SJSA1 (cell line): ENCODE measurements around the gene TSNAXIP1. TPM values are rescaled to one million over a fixed set of nuclear protein-coding genes. Genes with fewer than 3 reads are reported as not detected.
A peak's percentile ranks its signal among the peaks of the same experiment; 100 is the strongest.
"Not testable (repeated sequence)": the region's sequence is repeated elsewhere in the genome, so short reads cannot be mapped to it uniquely, and the experiment has no call there.

Source experiments
- DNase-seq, 2 experiments: peaks; one replicate each; pipeline ENCODE4 v3.0.0-alpha.2; 2015 to 2020; ENCODE audit warnings: low spot score in 2 of 2, low read depth in 1 of 2
- H3K27ac ChIP-seq: fragments of 250-450 bp; sonication (Bioruptor Pico); 2 replicates; pipeline ENCODE4 v1.5.1; 2020; ENCODE audit warnings: mild to moderate bottlenecking, moderate library complexity
- H3K27me3 ChIP-seq: fragments of 250-450 bp; sonication (Bioruptor Pico); replicated peaks from 2 replicates; pipeline ENCODE4 v1.5.1; 2020; ENCODE audit warnings: mild to moderate bottlenecking, moderate library complexity
- H3K36me3 ChIP-seq: fragments of 250-450 bp; sonication (Bioruptor Pico); 2 replicates; pipeline ENCODE4 v1.5.1; 2020; ENCODE audit warnings: mild to moderate bottlenecking
- H3K4me1 ChIP-seq: fragments of 250-450 bp; sonication (Bioruptor Pico); replicated peaks from 2 replicates; pipeline ENCODE4 v1.6.1; 2021; ENCODE audit warnings: mild to moderate bottlenecking
- H3K4me3 ChIP-seq: fragments of 250-450 bp; sonication (Bioruptor Pico); 2 replicates; pipeline ENCODE4 v1.5.1; 2020; ENCODE audit warnings: mild to moderate bottlenecking
- H3K9me3 ChIP-seq: fragments of 250-450 bp; sonication (Bioruptor Pico); replicated peaks from 2 replicates; pipeline ENCODE4 v1.5.1; 2020; ENCODE audit warnings: mild to moderate bottlenecking
- total RNA-seq: library from RNA; depleted of rRNA; stranded (reverse); fragments of >200 nt; shearing (Covaris generic); gene quantifications from 2 replicates; pipeline ENCODE4 v1.2.3, GENCODE V29; 2014

TSNAXIP1 gene
- total RNA-seq, 1 experiment from 2014 or later: 1.00 TPM

DNA sequence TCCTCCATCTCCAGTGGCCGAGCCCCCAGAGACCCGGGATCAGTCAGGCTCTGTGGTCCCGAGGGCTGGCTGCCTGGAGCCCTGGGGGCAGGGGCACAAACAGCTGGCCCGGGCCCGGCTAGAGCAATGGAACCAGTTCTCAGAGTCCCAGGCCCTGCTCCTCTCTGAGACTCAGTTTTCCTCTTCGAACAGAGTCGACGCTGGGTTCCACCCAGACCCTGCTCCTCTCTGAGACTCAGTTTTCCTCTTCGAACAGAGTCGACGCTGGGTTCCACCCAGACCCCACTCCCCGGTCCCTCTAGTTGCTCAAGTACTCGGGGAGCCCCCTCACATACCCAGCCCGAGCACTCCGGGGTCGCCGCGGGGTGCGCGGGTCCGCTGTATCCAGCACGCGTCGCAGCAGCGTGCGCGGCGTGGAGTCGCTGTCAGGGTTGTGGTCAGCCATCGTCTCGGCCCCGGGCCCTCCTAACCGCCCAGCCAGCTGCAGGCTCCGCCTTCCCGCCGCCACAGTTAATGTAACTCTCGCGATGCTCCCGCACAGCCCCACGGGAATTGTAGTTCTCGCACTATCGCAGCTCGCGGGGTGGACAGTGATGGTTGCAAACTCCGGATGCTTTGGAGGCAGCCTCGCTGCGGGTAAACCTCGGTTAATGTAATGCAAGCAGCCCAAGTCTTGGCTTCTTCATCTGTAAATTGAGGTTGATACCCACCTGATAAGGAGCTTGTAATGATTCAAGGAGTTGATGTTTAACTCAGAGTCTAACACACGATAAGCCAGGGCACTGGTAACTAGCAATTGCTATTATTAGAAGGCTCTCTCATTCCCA, 26.9 kb downstream of the TSNAXIP1 start:
- DNase-seq: peak; percentile 84 to 93
- H3K4me1 ChIP-seq: peaks cover 5% of the 10 kb centered on the region; the same call in 1 of the 2 replicates
- peak overlapping the region; percentile 65 for H3K4me3 ChIP-seq
- no peaks in the 10 kb centered on the region for H3K9me3 ChIP-seq
- H3K27me3 ChIP-seq: no peaks in the 10 kb centered on the region
- H3K27ac ChIP-seq: peak overlapping the region; percentile 50
- H3K36me3 ChIP-seq: peaks cover 38% of the 10 kb centered on the region

DNA sequence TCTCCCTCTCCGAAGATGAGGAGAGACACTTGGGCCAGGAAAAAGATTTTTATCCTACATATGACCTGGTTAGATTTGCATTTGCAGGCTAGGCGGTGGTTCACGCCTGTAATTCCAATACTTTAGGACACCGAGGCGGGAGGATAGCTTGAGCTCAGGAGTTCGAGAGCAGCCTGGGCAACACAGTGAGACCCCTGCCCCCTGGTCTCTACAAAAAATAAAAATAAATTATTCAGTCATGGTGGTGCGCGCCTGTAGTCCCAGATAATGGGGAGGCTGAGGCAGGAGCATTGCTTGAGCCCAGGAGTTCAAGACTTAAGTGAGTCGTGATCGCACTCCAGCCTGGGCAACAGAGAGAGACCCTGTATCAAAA, 27.5 kb downstream of the TSNAXIP1 start:
- Histone ChIP-seq H3K27ac (no peak overlapping the region), H3K27me3 (no peaks in the 10 kb centered on the region), H3K36me3 (peaks cover 32% of the 10 kb centered on the region), H3K9me3 (no peaks in the 10 kb centered on the region), H3K4me3 (peak overlapping the region; percentile 65), H3K4me1 (peaks cover 5% of the 10 kb centered on the region; the same call in 1 of the 2 replicates)
- DNase-seq: no peak

- H3K9me3 ChIP-seq: not testable (repeated sequence)
Observed at GRCh38 chr16:67837190-67837589, 30.5 kb downstream of the TSNAXIP1 start.

DNA sequence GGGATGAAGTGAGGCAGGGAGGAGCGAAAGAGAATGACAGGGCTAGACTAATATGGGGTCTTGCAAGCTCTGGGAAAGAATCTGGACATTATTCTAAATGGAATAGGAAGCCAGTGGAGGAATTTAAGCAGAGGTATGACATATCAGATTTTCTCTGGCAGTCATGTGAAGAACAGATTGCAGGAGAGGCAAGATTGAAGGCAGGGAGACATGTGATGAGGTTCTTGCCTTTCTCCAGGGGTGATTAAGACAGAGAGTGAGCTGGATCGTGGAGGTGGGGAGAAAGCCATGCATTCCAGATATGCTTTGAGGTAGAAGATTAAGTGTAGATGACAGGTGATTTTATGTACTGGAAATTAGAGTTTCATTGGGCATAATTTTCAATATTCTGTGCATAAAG, 31.1 kb downstream of the TSNAXIP1 start:
- no peaks in the 10 kb centered on the region for H3K9me3 ChIP-seq

More at GRCh38 chr16:67837190-67837589, 30.5 kb downstream of the TSNAXIP1 start:
- not testable (repeated sequence) for H3K4me1 ChIP-seq, DNase-seq, H3K4me3 ChIP-seq, H3K27me3 ChIP-seq, H3K27ac ChIP-seq, H3K36me3 ChIP-seq

GRCh38 chr16:67841198-67841815, 34.6 kb downstream of the TSNAXIP1 start:
- H3K4me1 ChIP-seq: peaks cover 36% of the 10 kb centered on the region
- peaks cover 20% of the 10 kb centered on the region for H3K36me3 ChIP-seq
- DNase-seq: no peak
- H3K27ac ChIP-seq: no peak overlapping the region
- peak overlapping the region; percentile 70 for H3K4me3 ChIP-seq
- H3K9me3 ChIP-seq: no peaks in the 10 kb centered on the region
- no peaks in the 10 kb centered on the region for H3K27me3 ChIP-seq

More for the DNA sequence above, 31.1 kb downstream of the TSNAXIP1 start:
- Histone ChIP-seq H3K4me1 (peaks cover 12% of the 10 kb centered on the region), H3K4me3 (no peak overlapping the region), H3K36me3 (peaks cover 4% of the 10 kb centered on the region), H3K27me3 (no peaks in the 10 kb centered on the region), H3K27ac (no peak overlapping the region)
- no peak for DNase-seq

DNA sequence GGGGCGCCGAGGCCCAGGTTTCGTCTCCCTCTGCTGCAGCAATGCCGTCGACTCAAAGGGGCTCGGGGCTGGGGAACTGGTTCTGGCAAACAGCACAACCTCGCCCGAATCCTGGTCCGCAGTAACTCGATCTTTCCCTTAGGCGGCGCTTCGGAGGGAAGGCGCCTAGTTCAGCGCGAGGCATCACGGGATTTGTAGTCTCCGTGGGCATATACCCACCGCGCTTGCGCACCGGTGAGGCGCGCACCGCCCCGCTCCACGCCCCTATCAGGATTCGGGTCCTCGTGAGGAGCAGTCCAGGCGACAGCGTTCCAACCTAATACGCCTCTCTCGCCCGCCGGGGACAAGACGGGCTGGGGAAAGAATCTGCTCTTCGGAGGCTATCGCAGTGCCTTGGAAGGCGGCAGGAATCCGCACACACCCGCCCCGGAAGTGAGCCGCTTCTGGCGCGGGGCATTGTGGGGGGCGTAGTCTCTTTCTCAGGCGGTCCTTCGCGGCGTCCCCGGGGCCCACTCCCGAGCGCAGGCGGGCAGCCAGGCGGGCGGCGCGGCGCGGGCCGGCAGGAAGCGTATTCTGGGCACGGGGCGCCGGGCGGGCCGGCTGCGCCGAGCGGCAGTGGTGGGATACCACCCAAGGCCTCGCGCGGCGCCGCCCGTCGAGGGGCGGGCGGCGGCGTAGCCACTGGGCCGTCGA, 35.3 kb downstream of the TSNAXIP1 start, which contains the start of gene THAP11:
Gene THAP11, plus strand, starts transcription at position 505 of the 693 bp plus-strand sequence. CDS start 235 bp downstream, outside the sequence.
- Histone ChIP-seq H3K4me3 (peak within 1 kb of the TSS; percentile 70), H3K4me1 (peaks cover 36% of the 10 kb centered on the region), H3K27me3 (no peaks in the 10 kb centered on the region), H3K27ac (peak within 1 kb of the TSS; percentile 87), H3K36me3 (peaks cover 21% of the 10 kb centered on the region), H3K9me3 (no peaks in the 10 kb centered on the region)
- DNase-seq: peak; percentile 94 to 98

DNA sequence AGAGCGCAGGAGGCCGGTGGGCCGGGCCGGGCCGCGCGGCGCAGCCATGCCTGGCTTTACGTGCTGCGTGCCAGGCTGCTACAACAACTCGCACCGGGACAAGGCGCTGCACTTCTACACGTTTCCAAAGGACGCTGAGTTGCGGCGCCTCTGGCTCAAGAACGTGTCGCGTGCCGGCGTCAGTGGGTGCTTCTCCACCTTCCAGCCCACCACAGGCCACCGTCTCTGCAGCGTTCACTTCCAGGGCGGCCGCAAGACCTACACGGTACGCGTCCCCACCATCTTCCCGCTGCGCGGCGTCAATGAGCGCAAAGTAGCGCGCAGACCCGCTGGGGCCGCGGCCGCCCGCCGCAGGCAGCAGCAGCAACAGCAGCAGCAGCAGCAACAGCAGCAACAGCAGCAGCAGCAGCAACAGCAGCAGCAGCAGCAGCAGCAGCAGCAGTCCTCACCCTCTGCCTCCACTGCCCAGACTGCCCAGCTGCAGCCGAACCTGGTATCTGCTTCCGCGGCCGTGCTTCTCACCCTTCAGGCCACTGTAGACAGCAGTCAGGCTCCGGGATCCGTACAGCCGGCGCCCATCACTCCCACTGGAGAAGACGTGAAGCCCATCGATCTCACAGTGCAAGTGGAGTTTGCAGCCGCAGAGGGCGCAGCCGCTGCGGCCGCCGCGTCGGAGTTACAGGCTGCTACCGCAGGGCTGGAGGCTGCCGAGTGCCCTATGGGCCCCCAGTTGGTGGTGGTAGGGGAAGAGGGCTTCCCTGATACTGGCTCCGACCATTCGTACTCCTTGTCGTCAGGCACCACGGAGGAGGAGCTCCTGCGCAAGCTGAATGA, 36.0 kb downstream of the TSNAXIP1 start:
- H3K4me1 ChIP-seq: peaks cover 36% of the 10 kb centered on the region
- peak; percentile 53 to 55 for DNase-seq

GRCh38 chr16:67843343-67843765, 36.7 kb downstream of the TSNAXIP1 start:
- Histone ChIP-seq H3K27me3 (no peaks in the 10 kb centered on the region), H3K27ac (no peak overlapping the region)
- DNase-seq: no peak

More for the DNA sequence above, 36.0 kb downstream of the TSNAXIP1 start:
- H3K36me3 ChIP-seq: peaks cover 27% of the 10 kb centered on the region
- 0 out of 2 replicates have a peak, but pooled peaks cover 4% of the 10 kb centered on the region for H3K9me3 ChIP-seq
- H3K27me3 ChIP-seq: no peaks in the 10 kb centered on the region
- H3K4me3 ChIP-seq: peak overlapping the region; percentile 70
- H3K27ac ChIP-seq: peak overlapping the region; percentile 87

GRCh38 chr16:67844497-67844896, 37.8 kb downstream of the TSNAXIP1 start:
- Histone ChIP-seq H3K27me3 (no peaks in the 10 kb centered on the region), H3K4me3 (no peak overlapping the region), H3K4me1 (peaks cover 43% of the 10 kb centered on the region), H3K36me3 (peaks cover 40% of the 10 kb centered on the region), H3K27ac (no peak overlapping the region), H3K9me3 (0 out of 2 replicates have a peak, but pooled peaks cover 4% of the 10 kb centered on the region)
- no peak for DNase-seq

More at GRCh38 chr16:67843343-67843765, 36.7 kb downstream of the TSNAXIP1 start:
- H3K9me3 ChIP-seq: 0 out of 2 replicates have a peak, but pooled peaks cover 4% of the 10 kb centered on the region
- H3K4me1 ChIP-seq: peaks cover 43% of the 10 kb centered on the region
- peaks cover 32% of the 10 kb centered on the region for H3K36me3 ChIP-seq
- peak overlapping the region; percentile 70 for H3K4me3 ChIP-seq

- DNase-seq: no peak
Observed at GRCh38 chr16:67845291-67846062, 38.8 kb downstream of the TSNAXIP1 start.

DNA sequence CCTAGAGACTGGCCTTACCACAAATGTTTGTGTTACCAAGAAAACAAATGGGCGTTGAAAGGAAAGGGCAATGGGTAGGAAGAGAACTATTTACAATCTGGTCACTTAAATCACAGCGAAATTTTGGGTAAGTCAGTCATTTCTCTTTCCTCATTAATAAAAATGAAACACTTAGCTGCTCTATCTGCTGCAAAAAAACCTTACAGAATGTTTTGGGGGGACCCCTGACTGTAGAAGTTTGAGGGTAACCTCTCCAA, 39.3 kb downstream of the TSNAXIP1 start:
- Histone ChIP-seq H3K27me3 (no peaks in the 10 kb centered on the region), H3K9me3 (0 out of 2 replicates have a peak, but pooled peaks cover 4% of the 10 kb centered on the region), H3K4me3 (peak overlapping the region; percentile 93), H3K27ac (peak overlapping the region; percentile 76), H3K4me1 (peaks cover 43% of the 10 kb centered on the region), H3K36me3 (peaks cover 42% of the 10 kb centered on the region)
- DNase-seq: no peak

More at GRCh38 chr16:67845291-67846062, 38.8 kb downstream of the TSNAXIP1 start:
- peak overlapping the region; percentile 93; the same call in 1 of the 2 replicates for H3K4me3 ChIP-seq
- H3K9me3 ChIP-seq: 0 out of 2 replicates have a peak, but pooled peaks cover 4% of the 10 kb centered on the region
- peak overlapping the region; percentile 76 for H3K27ac ChIP-seq
- no peaks in the 10 kb centered on the region for H3K27me3 ChIP-seq
- peaks cover 43% of the 10 kb centered on the region for H3K4me1 ChIP-seq
- H3K36me3 ChIP-seq: peaks cover 40% of the 10 kb centered on the region

GRCh38 chr16:67846320-67847063, 39.8 kb downstream of the TSNAXIP1 start, which contains the start of gene NUTF2:
Gene NUTF2 (plus strand): TSS chr16:67846933. CDS start chr16:67865131, 18,198 bp downstream.
- peaks cover 45% of the 10 kb centered on the region for H3K36me3 ChIP-seq
- peaks cover 42% of the 10 kb centered on the region for H3K4me1 ChIP-seq
- peak; percentile 97 to 99 for DNase-seq
- H3K27me3 ChIP-seq: no peaks in the 10 kb centered on the region
- peak within 1 kb of the TSS; percentile 93 for H3K4me3 ChIP-seq
- peak within 1 kb of the TSS; percentile 76 for H3K27ac ChIP-seq
- 0 out of 2 replicates have a peak, but pooled peaks cover 4% of the 10 kb centered on the region for H3K9me3 ChIP-seq
